ENCODE measurements around the gene LMNB1. TPM values are rescaled to one million over a fixed set of nuclear protein-coding genes. Genes with fewer than 3 reads are reported as not detected.

The LMNB1 gene
- total and polyA plus RNA-seq, 4 donors = 5.1 to 40.3 (median 21.8) TPM

DNA sequence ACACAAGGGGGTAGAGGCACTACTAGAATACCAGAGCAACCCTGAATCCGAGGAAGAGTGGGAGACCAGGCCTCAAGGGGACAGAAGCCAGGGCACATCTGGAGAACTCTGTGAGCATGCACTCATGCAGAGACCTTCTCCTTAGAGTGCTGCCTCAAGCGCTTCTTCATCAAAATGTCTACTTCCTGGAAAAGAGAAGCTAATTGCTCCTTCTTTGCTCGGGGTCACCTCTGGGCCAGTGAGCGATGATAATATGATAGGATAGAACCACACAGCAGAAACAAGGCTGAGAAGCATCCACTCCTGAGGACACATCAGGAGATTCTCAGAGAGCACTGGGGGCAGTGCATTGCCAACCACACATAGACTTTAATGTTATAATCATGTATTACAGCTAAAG lies 23.7 kb upstream of the LMNB1 start:
- no peak overlapping the region for H3K27ac ChIP-seq (ENCODE audit: low read depth in 1 of 2, low read length in 1 of 2)
- no peak for DNase-seq
- H3K9ac ChIP-seq (ENCODE audit: insufficient read depth in 1 of 2, low read length in 2 of 2) = no peak overlapping the region
- ATAC-seq (ENCODE audit: insufficient read depth, low FRiP score) = no peak
- TF ChIP-seq CTCF (IDR thresholded peaks at IDR 0.05; ENCODE audit: control extremely low read depth, extremely low read depth) = no peak
- H3K9me3 ChIP-seq (ENCODE audit: control insufficient read depth in 4 of 4, insufficient read depth in 3 of 4, low read length in 3 of 4) = no peaks in the 10 kb centered on the region
- H3K36me3 ChIP-seq (ENCODE audit: control insufficient read depth in 4 of 4, insufficient read depth in 4 of 4, low read length in 4 of 4) = no peaks in the 10 kb centered on the region
- H3K27me3 ChIP-seq (ENCODE audit: control insufficient read depth in 3 of 3, insufficient read depth in 3 of 3, low read length in 2 of 3) = no peaks in the 10 kb centered on the region
- 70% methylated on average over 4 of the region's 4 CpGs for WGBS, 2 donors
- H3K4me1 ChIP-seq (ENCODE audit: control insufficient read depth in 5 of 5, insufficient read depth in 5 of 5, low read length in 5 of 5) = peaks cover 0 to 3% (median 0%) of the 10 kb centered on the region in 5 donors
- H3K4me3 ChIP-seq = no peak overlapping the region

- no peak overlapping the region for H3K27ac ChIP-seq (ENCODE audit: low read depth in 1 of 2, low read length in 1 of 2)
- WGBS, 2 donors = 31 to 60% methylated on average over 4 of the region's 4 CpGs
- no peak for ATAC-seq (ENCODE audit: insufficient read depth, low FRiP score)
- peaks cover 0 to 3% (median 0%) of the 10 kb centered on the region in 5 donors for H3K4me1 ChIP-seq (ENCODE audit: control insufficient read depth in 5 of 5, insufficient read depth in 5 of 5, low read length in 5 of 5)
- no peak for TF ChIP-seq CTCF (IDR thresholded peaks at IDR 0.05; ENCODE audit: control extremely low read depth, extremely low read depth)
- H3K9me3 ChIP-seq (ENCODE audit: control insufficient read depth in 4 of 4, insufficient read depth in 3 of 4, low read length in 3 of 4) = no peaks in the 10 kb centered on the region
- H3K27me3 ChIP-seq (ENCODE audit: control insufficient read depth in 3 of 3, insufficient read depth in 3 of 3, low read length in 2 of 3) = no peaks in the 10 kb centered on the region
- DNase-seq = no peak
- no peak overlapping the region for H3K4me3 ChIP-seq
- no peak overlapping the region for H3K9ac ChIP-seq (ENCODE audit: insufficient read depth in 1 of 2, low read length in 2 of 2)
- no peaks in the 10 kb centered on the region for H3K36me3 ChIP-seq (ENCODE audit: control insufficient read depth in 4 of 4, insufficient read depth in 4 of 4, low read length in 4 of 4)
These were observed 22.3 kb upstream of the LMNB1 start for GRCh38 chr5:126754609-126755008.

DNA sequence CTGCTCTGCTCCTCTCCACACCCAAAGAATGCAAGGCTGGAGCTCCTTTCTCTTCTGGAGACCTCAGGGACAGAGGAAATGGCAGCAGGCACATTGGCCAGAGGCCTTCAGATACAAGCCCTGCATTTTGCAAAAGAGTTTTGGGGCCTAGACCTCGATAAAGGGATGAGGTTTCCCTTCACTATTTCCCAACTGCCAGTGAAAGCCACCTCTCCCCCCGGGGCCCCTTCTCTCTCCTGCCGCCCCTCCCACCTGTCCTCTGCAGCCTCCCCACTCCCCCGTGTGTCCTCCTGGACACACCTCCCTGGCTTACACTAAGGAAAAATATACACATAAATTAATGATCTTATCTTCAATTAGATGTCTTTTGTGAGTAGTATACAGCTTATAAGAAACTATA lies 21.3 kb upstream of the LMNB1 start:
- Histone ChIP-seq H3K27ac (ENCODE audit: low read depth in 1 of 2, low read length in 1 of 2) (no peak overlapping the region), H3K9me3 (ENCODE audit: control insufficient read depth in 4 of 4, insufficient read depth in 3 of 4, low read length in 3 of 4) (no peaks in the 10 kb centered on the region), H3K4me1 (ENCODE audit: control insufficient read depth in 5 of 5, insufficient read depth in 5 of 5, low read length in 5 of 5) (peaks cover 0 to 3% (median 0%) of the 10 kb centered on the region in 5 donors), H3K9ac (ENCODE audit: insufficient read depth in 1 of 2, low read length in 2 of 2) (no peak overlapping the region), H3K27me3 (ENCODE audit: control insufficient read depth in 3 of 3, insufficient read depth in 3 of 3, low read length in 2 of 3) (no peaks in the 10 kb centered on the region), H3K36me3 (ENCODE audit: control insufficient read depth in 4 of 4, insufficient read depth in 4 of 4, low read length in 4 of 4) (no peaks in the 10 kb centered on the region), H3K4me3 (no peak overlapping the region)
- ATAC-seq (ENCODE audit: insufficient read depth, low FRiP score) (no peak), DNase-seq (no peak)
- TF ChIP-seq CTCF (IDR thresholded peaks at IDR 0.05; ENCODE audit: control extremely low read depth, extremely low read depth) = no peak
- 29 to 56% methylated on average over 4 of the region's 4 CpGs for WGBS, 2 donors

- no peak for ATAC-seq (ENCODE audit: insufficient read depth, low FRiP score)
- Histone ChIP-seq H3K36me3 (ENCODE audit: control insufficient read depth in 4 of 4, insufficient read depth in 4 of 4, low read length in 4 of 4) (no peaks in the 10 kb centered on the region), H3K9me3 (ENCODE audit: control insufficient read depth in 4 of 4, insufficient read depth in 3 of 4, low read length in 3 of 4) (no peaks in the 10 kb centered on the region), H3K4me1 (ENCODE audit: control insufficient read depth in 5 of 5, insufficient read depth in 5 of 5, low read length in 5 of 5) (peaks cover 0 to 3% (median 0%) of the 10 kb centered on the region in 5 donors), H3K27ac (ENCODE audit: low read depth in 1 of 2, low read length in 1 of 2) (no peak overlapping the region), H3K4me3 (no peak overlapping the region), H3K27me3 (ENCODE audit: control insufficient read depth in 3 of 3, insufficient read depth in 3 of 3, low read length in 2 of 3) (no peaks in the 10 kb centered on the region), H3K9ac (ENCODE audit: insufficient read depth in 1 of 2, low read length in 2 of 2) (no peak overlapping the region)
- no peak for TF ChIP-seq CTCF (IDR thresholded peaks at IDR 0.05; ENCODE audit: control extremely low read depth, extremely low read depth)
- DNase-seq = no peak
- 41 to 74% methylated on average over 2 of the region's 2 CpGs for WGBS, 2 donors
These were observed 19.1 kb upstream of the LMNB1 start for GRCh38 chr5:126757713-126758357.

Measured in lung (tissue), 12 donors.